ENCODE measurements around the gene PCCA.

PCCA gene

GRCh38 chr13:100434010-100434763, 345.3 kb downstream of the PCCA start:
- DNase-seq = no peak

GRCh38 chr13:100436099-100436498, 347.2 kb downstream of the PCCA start:
- no peak for DNase-seq

- DNase-seq = no peak
Measured at GRCh38 chr13:100438059-100438788, 349.3 kb downstream of the PCCA start.

DNA sequence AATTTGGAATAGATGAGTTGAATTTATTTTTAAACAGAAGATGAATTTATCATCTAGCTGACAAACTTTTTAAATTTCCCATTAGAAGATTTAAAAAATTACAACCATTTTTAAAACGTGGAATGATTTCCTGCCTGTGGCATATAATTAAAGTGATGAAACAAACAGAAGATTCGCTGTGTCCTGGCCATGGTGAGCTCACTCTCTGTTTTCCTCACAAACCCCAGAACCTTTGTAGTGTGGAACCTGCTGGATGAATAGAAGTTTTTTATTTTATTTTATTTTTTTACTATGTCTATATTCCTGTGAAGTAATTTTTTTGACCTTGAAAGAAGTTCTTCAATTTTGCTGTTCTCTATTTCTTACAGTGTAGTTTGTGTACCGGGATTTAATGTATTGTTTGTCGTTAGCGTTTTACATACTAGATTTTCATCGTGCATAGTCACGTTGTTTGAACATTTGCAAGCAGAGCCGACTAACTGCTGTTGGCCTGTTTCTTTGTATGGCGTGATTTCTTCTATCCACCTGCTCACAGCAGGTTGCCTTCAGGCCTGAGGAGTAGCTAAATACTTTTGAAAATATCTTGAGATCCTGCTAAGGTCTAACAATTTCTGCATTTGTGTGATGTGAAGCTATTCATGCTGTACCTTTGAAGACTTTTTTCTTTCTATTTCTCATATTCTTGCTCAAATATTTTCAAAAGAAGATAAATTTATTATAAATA, 350.5 kb downstream of the PCCA start:
- no peak for DNase-seq

GRCh38 chr13:100440751-100441425, 352.0 kb downstream of the PCCA start:
- DNase-seq = no peak

DNA sequence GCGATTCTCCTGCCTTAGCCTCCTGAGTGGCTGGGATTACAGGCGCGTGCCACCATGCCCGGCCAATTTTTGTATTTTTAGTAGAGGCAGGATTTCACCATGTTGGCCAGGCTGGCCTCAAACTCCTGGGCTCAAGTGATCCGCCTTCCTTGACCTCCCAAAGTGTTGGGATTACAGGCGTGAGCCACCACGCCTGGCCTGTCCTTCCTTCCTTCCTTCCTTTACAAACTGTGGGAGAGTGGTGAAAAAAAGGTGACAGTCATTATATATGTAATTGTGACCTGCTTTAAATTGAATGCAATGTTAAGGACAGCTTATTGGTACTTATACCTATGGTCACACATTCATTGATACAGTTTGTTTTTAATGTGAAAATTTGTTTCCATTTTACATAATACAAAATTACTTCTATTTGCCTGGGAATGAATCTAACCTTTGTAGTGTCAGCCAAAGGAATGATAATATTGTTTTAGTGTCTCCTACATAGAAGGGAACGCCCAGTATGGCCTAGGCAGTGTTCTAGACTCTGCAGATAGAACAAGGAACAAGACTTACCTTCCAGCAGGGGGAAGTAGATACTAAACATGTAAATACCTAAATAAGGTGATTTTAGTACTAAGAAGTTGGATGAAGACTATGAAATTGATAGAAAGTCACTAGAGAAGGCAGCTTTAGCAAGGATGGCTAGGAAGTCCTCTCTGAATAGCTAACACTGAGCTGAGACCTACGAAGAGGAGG, 353.4 kb downstream of the PCCA start:
- DNase-seq = no peak

DNA sequence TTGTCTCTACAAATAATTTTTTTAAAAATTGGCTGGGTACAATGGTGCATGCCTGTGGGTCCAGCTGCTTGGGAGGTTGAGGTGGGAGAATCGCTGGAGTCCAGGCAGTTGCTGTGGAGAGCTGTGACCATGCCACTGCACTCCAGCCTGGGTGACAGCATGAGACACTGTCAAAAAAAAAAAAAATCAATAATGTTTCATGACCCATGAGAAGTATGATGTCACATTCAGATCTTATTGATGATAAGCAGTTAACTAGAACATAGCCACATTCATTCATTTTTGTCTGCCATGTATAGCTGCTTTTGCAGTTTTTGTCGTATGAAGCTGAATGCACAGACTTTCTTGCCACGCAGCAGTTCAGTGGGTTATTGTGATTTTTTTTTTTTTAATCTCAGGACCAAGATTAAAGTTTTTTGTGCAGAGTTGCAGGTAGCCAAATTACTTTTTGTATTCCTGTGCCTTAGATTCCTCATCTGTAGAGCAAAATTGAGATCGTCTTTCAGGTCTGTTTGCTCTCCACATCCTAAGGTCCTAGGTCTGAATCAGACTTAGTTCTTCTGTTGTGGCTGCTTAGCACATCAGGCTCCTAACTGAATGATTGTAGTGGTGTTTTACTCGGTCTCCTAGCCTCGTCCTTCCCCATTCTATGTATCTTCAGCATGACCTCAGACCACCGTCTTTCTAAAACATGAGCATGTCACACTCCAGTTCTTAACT, 354.5 kb downstream of the PCCA start:
- DNase-seq = no peak

DNA sequence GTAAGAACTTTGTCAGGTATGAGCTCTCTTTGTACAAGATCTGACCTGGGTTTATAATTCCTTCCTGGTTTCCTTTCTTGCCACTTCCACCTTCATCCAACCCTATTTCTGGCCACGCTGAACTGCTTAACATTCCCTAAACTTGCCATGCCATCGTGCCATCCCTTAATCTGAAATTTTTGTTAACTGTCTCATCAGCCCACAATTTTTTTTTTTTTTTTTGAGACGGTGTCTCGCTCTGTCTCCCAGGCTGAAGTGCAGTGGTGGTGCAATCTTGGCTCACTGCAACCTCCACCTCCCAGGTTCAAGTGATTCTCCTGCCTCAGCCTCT, 355.1 kb downstream of the PCCA start:
- no peak for DNase-seq

- no peak for DNase-seq
Measured at GRCh38 chr13:100447831-100448230, 358.9 kb downstream of the PCCA start.

DNA sequence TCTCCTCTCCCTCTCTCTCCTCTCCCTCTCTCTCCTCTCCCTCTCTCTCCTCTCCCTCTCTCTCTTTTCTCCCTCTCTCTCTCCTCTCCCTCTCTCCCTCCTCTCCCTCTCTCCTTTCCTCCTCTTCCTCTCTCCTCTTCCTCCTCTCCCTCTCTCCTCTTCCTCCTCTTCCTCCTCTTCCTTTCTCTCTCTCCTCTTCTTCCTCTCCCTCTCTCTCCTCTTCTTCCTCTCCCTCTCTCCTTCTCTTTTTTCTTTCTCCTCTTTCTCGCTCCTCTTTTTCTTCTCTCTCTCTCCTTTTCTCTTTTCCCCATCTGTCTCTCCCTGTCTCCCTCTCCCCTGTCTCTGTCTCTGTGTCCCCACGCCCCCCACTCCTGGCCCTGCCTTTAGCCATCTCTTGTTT, 363.0 kb downstream of the PCCA start:
- no peak for DNase-seq

DNA sequence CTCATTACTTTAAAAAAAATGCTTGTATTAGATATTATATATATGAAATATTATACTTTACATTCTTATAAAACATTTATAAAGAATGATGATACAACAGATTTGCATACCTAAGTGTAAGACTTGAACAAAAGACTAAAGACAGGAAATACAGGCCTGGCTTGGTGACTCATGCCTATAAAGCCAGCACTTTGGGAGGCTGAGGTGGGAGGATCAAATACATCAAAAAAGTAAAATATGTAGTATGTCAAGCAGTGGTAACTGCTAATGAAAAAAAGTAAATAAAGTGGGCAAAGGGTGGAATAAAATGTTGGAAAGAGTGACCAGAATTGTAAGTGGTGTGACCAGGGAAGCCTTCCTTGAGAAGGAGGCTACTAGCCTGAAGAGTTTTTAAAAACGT, 366.0 kb downstream of the PCCA start:
- no peak for DNase-seq

DNA sequence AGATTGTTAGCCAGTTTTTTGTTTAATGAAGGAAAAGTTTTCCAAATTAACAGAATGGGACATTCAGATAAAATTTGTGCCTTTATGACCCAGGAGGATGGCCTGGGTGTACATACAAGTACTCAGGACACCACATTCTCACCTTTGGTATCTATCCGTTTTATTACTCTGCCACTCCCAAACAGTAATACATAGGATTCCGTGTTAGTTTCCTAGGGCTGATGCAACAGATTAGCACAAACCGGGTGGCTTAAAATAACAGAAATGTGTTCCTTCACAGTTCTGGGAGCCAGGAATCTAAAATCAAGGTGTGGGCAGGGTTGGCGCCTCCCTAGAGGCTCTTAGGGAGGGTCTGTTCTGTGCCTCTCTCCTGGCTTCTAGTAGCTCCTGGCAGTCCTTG, 369.8 kb downstream of the PCCA start:
- DNase-seq = no peak

GRCh38 chr13:100459747-100460146, 370.9 kb downstream of the PCCA start:
- no peak for DNase-seq

DNA sequence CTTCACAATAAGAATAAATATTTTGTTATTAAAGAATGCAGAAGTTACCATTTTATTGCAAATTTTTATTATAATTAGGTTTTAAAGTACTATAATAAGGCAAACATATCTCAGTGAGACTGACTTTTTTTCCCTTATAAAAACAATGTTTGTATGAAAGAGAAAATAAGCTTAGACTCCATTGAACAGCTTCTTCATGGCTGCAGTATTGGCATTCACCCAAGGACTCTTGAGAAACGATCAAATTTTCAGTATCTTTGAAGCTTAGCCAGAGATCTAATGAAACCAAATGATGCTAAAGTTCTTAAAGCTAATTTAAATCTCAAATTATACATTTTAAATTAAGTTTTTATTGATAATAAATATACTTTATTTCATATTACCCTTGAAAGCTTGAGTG, 371.4 kb downstream of the PCCA start:
- no peak for DNase-seq

GRCh38 chr13:100460791-100461190, 371.9 kb downstream of the PCCA start:
- DNase-seq = no peak

- no peak for DNase-seq
Measured at GRCh38 chr13:100461309-100462030, 372.6 kb downstream of the PCCA start.

GRCh38 chr13:100464006-100464405, 375.1 kb downstream of the PCCA start:
- DNase-seq = no peak

GRCh38 chr13:100465558-100465957, 376.7 kb downstream of the PCCA start:
- DNase-seq = no peak

DNA sequence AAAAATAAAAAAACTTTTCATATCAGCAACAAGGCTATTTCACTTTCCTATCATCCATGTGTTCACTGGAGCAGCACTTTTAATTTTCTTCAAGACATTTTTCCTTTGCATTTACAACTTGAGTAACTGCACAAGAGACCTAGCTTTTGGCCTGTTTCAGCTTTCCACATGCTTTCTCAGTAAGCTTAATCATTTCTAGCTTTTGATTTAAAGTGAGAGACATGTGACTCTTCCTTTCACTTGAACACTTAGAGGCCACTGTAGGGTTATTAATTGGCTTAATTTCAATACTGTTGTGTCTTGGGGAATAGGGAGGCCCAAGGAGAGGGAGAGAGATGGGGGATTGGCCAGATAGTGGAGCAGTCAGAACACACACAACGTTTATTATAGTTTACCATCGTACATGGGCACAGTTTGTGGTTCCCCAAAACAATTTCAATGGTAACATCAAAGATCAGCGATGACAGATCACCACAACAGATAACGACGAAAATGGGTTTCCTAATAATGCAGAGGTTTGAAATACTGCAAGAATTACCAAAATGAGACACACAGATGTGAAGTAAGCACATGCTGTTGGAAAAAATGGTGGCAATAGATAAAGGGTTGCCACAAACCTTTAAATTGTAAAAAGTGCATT, 382.1 kb downstream of the PCCA start:
- no peak for DNase-seq

GRCh38 chr13:100473087-100473486, 384.2 kb downstream of the PCCA start:
- no peak for DNase-seq
